ENCODE data around the gene LLCFC1. TPM values are rescaled to one million over a fixed set of nuclear protein-coding genes. Genes with fewer than 3 reads are reported as not detected.

Gene LLCFC1
- total RNA-seq, 2 experiments from 2014 or later: not detected

DNA sequence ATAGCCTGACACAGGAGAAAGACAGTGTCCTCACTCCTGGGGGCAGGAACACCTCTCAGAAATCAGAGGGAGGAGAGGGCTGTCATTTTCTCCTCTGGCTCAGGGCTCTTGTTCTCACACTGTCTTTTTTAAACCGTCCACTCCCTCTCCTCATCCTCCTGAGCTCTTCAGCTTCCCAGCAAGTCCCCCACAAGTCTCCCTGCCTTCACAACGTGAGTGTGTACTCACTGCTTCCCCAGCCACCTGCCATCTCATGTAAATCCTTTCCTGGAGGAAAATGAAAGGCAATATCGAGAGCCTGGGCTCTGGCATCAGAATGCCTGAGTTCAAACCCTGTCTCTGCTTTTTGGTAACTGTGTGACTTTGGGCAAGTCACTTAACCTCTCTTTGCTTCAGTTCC, 5.7 kb downstream of the LLCFC1 start:
- H3K9me3 ChIP-seq (ENCODE audit: low read length): no peaks in the 10 kb centered on the region
- no peak for DNase-seq (ENCODE audit: low spot score)
- H3K27ac ChIP-seq (ENCODE audit: low read depth, low read length, poor library complexity, severe bottlenecking): no peak overlapping the region
- no peaks in the 10 kb centered on the region for H4K20me1 ChIP-seq (ENCODE audit: insufficient read depth, low read length)
- no peaks in the 10 kb centered on the region for H3K79me2 ChIP-seq (ENCODE audit: insufficient read depth, low read depth, low read length)
- no TSS peak for BruUV-seq (replicated peaks)
- no peak for TF ChIP-seq EZH2phosphoT487 (IDR thresholded peaks at IDR 0.05; ENCODE audit: borderline replicate concordance, low read depth, low read length)
- TF ChIP-seq, protein P1, sequence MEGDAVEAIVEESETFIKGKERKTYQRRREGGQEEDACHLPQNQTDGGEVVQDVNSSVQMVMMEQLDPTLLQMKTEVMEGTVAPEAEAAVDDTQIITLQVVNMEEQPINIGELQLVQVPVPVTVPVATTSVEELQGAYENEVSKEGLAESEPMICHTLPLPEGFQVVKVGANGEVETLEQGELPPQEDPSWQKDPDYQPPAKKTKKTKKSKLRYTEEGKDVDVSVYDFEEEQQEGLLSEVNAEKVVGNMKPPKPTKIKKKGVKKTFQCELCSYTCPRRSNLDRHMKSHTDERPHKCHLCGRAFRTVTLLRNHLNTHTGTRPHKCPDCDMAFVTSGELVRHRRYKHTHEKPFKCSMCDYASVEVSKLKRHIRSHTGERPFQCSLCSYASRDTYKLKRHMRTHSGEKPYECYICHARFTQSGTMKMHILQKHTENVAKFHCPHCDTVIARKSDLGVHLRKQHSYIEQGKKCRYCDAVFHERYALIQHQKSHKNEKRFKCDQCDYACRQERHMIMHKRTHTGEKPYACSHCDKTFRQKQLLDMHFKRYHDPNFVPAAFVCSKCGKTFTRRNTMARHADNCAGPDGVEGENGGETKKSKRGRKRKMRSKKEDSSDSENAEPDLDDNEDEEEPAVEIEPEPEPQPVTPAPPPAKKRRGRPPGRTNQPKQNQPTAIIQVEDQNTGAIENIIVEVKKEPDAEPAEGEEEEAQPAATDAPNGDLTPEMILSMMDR (conservative IDR thresholded peaks at IDR 0.05; ENCODE audit: low read length): no peak
- no peak overlapping the region for H2AFZ ChIP-seq (ENCODE audit: low read length)
- no peaks in the 10 kb centered on the region for H3K4me1 ChIP-seq (ENCODE audit: insufficient read depth, low read length, poor library complexity, severe bottlenecking)
- ChIA-PET POLR2A (no interaction called here), CTCF (ENCODE audit: unreplicated experiment) (no interaction called here)
- no peaks in the 10 kb centered on the region for H3K36me3 ChIP-seq (ENCODE audit: insufficient read depth, low read length)
- no peaks in the 10 kb centered on the region for H3K9me2 ChIP-seq (ENCODE audit: insufficient read depth, low read length)
- H3K4me3 ChIP-seq (ENCODE audit: low read depth, low read length, poor library complexity, severe bottlenecking): no peak overlapping the region
- no peak overlapping the region for H3K4me2 ChIP-seq (ENCODE audit: low read length)
- intact Hi-C loops (cut with micrococcal nuclease; ENCODE audit: unreplicated experiment): no loop called here

DNA sequence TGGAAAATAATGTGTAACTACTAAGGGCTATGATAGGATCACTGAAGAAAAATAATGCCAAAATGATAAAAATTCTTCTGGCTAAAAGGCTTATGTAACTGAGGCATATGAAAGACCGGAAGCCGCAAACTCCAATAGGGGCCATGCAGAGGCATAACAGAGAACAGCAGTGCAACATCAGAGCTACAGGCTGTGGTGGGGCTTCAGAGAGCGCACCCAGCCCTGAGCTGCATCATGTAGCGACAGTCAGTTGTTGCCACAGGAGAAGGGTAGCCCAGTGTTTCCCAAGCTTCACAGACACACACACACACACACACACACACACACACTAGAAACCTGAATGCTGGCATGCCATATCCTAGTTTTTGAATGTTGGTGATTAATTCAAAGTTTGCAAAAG, 9.3 kb downstream of the LLCFC1 start:
- TF ChIP-seq, protein P1 (conservative IDR thresholded peaks at IDR 0.05; ENCODE audit: low read length): no peak
- TF ChIP-seq EZH2phosphoT487 (IDR thresholded peaks at IDR 0.05; ENCODE audit: borderline replicate concordance, low read depth, low read length): no peak
- DNase-seq (ENCODE audit: low spot score): no peak
- Histone ChIP-seq H4K20me1 (ENCODE audit: insufficient read depth, low read length) (no peaks in the 10 kb centered on the region), H3K4me2 (ENCODE audit: low read length) (no peak overlapping the region), H3K79me2 (ENCODE audit: insufficient read depth, low read depth, low read length) (no peaks in the 10 kb centered on the region), H3K9me3 (ENCODE audit: low read length) (no peaks in the 10 kb centered on the region), H2AFZ (ENCODE audit: low read length) (no peak overlapping the region), H3K36me3 (ENCODE audit: insufficient read depth, low read length) (no peaks in the 10 kb centered on the region), H3K9me2 (ENCODE audit: insufficient read depth, low read length) (no peaks in the 10 kb centered on the region), H3K4me1 (ENCODE audit: insufficient read depth, low read length, poor library complexity, severe bottlenecking) (no peaks in the 10 kb centered on the region), H3K27ac (ENCODE audit: low read depth, low read length, poor library complexity, severe bottlenecking) (no peak overlapping the region), H3K4me3 (ENCODE audit: low read depth, low read length, poor library complexity, severe bottlenecking) (no peak overlapping the region)
- CTCF ChIA-PET (ENCODE audit: unreplicated experiment): no interaction called here
- POLR2A ChIA-PET: no interaction called here
- BruUV-seq (replicated peaks): no TSS peak
- intact Hi-C loops (cut with micrococcal nuclease; ENCODE audit: unreplicated experiment): no loop called here

- ChIA-PET CTCF (ENCODE audit: unreplicated experiment) (no interaction called here), POLR2A (no interaction called here)
- Histone ChIP-seq H2AFZ (ENCODE audit: low read length) (no peak overlapping the region), H3K4me2 (ENCODE audit: low read length) (no peak overlapping the region), H3K36me3 (ENCODE audit: insufficient read depth, low read length) (no peaks in the 10 kb centered on the region), H3K4me1 (ENCODE audit: insufficient read depth, low read length, poor library complexity, severe bottlenecking) (no peaks in the 10 kb centered on the region), H3K27ac (ENCODE audit: low read depth, low read length, poor library complexity, severe bottlenecking) (no peak overlapping the region), H3K4me3 (ENCODE audit: low read depth, low read length, poor library complexity, severe bottlenecking) (no peak overlapping the region), H4K20me1 (ENCODE audit: insufficient read depth, low read length) (no peaks in the 10 kb centered on the region), H3K79me2 (ENCODE audit: insufficient read depth, low read depth, low read length) (no peaks in the 10 kb centered on the region), H3K9me2 (ENCODE audit: insufficient read depth, low read length) (no peaks in the 10 kb centered on the region), H3K9me3 (ENCODE audit: low read length) (peaks cover 12% of the 10 kb centered on the region; the same call in 1 of the 2 replicates)
- no TSS peak for BruUV-seq (replicated peaks)
- DNase-seq (ENCODE audit: low spot score): no peak
- TF ChIP-seq, protein P1 (conservative IDR thresholded peaks at IDR 0.05; ENCODE audit: low read length): no peak
- intact Hi-C loops (cut with micrococcal nuclease; ENCODE audit: unreplicated experiment): no loop called here
Observed at GRCh38 chr7:142950235-142950634, 11.0 kb downstream of the LLCFC1 start.

Measured in OCI-LY7 (cell line).